Medulla oblongata (tissue), 1 donor: ENCODE results near the gene AMT.

Source experiments
- DNase-seq: peaks from one replicate; pipeline ENCODE4 v3.0.0-alpha.2; 2015; ENCODE audit errors: extremely low spot score

AMT gene

GRCh38 chr3:49389297-49389696, 33.0 kb downstream of the AMT start:
- no peak for DNase-seq

- no peak for DNase-seq
Measured at GRCh38 chr3:49388289-49388820, 33.9 kb downstream of the AMT start.

GRCh38 chr3:49387721-49388120, 34.6 kb downstream of the AMT start:
- no peak for DNase-seq

GRCh38 chr3:49386056-49386756, 36.1 kb downstream of the AMT start:
- peak; percentile 14 for DNase-seq

- no peak for DNase-seq
Measured at GRCh38 chr3:49385617-49386016, 36.7 kb downstream of the AMT start.

GRCh38 chr3:49383387-49383786, 38.9 kb downstream of the AMT start:
- no peak for DNase-seq

- DNase-seq, result no peak
Measured at GRCh38 chr3:49378249-49378895, 43.9 kb downstream of the AMT start.

- no peak for DNase-seq
Measured at GRCh38 chr3:49377483-49377882, 44.8 kb downstream of the AMT start.

GRCh38 chr3:49371946-49372345, 50.3 kb downstream of the AMT start:
- DNase-seq, result no peak

GRCh38 chr3:49370585-49371290, 51.5 kb downstream of the AMT start:
- DNase-seq, result no peak
